ENCODE data around the gene PAGE3.

DNA sequence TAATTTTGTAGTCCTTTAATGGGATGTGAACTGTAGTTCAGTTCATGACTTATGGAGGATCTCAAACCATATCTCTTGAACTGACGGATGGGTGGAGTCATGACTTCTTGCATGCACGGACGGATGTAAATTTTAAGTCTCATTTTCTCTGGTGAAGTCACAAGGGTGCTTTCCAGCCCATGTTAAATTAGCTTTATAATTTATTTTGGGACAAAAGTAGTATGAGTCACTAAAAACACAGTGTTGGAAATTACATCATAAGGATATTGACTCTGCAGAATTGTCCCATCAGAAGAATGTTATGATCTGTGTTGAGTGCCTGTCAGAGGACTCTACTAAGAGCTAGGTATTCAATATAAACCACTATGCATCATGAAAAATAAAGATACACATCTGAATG, 51.3 kb downstream of the PAGE3 start:
- TF ChIP-seq, protein P1, sequence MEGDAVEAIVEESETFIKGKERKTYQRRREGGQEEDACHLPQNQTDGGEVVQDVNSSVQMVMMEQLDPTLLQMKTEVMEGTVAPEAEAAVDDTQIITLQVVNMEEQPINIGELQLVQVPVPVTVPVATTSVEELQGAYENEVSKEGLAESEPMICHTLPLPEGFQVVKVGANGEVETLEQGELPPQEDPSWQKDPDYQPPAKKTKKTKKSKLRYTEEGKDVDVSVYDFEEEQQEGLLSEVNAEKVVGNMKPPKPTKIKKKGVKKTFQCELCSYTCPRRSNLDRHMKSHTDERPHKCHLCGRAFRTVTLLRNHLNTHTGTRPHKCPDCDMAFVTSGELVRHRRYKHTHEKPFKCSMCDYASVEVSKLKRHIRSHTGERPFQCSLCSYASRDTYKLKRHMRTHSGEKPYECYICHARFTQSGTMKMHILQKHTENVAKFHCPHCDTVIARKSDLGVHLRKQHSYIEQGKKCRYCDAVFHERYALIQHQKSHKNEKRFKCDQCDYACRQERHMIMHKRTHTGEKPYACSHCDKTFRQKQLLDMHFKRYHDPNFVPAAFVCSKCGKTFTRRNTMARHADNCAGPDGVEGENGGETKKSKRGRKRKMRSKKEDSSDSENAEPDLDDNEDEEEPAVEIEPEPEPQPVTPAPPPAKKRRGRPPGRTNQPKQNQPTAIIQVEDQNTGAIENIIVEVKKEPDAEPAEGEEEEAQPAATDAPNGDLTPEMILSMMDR (IDR thresholded peaks at IDR 0.05): no peak
- no peak for TF ChIP-seq POLR2A (IDR thresholded peaks at IDR 0.05)
